HepG2 (cell line): ENCODE data around the gene PPOX. TPM values are rescaled to one million over a fixed set of nuclear protein-coding genes. Genes with fewer than 3 reads are reported as not detected.

Experiments
- ATF6 ChIP-seq: sonication (generic); formaldehyde crosslinking; conservative IDR thresholded peaks from 2 replicates; pipeline ENCODE4 v1.4.0; 2020; ENCODE audit warnings: missing genetic modification reagents
- GATA4 ChIP-seq: sonication (generic); IDR thresholded peaks from 2 replicates; pipeline ENCODE4 v1.6.1; 2016; ENCODE audit warnings: antibody characterized with exemption, low read depth, borderline replicate concordance
- HNRNPUL1 ChIP-seq: fragments of 200-400 bp; formaldehyde crosslinking; IDR thresholded peaks from 2 replicates; pipeline ENCODE4 v1.6.1; 2017; ENCODE audit warnings: low read depth, mild to moderate bottlenecking, low read length, moderate library complexity
- JUND ChIP-seq: sonication (generic); formaldehyde crosslinking; IDR thresholded peaks from 2 replicates; pipeline ENCODE4 v1.8.0; 2022; ENCODE audit warnings: mild to moderate bottlenecking, missing genetic modification reagents
- MAFK ChIP-seq, 2 experiments: IDR thresholded peaks in 1 of 2; conservative IDR thresholded peaks in 1 of 2; 2 replicates each; pipeline ENCODE4 v1.6.1; 2011; ENCODE audit warnings: improper control_type of control experiment in 2 of 2, low read length in 2 of 2
- MEIS2 ChIP-seq: sonication (generic); formaldehyde crosslinking; IDR thresholded peaks from 2 replicates; pipeline ENCODE4 v1.9.0; 2021; ENCODE audit warnings: mild to moderate bottlenecking, missing genetic modification reagents
- NFYC ChIP-seq: IDR thresholded peaks from 2 replicates; pipeline ENCODE4 v1.6.1; 2016; ENCODE audit warnings: missing genetic modification reagents, missing compliant biosample characterization
- NR1H2 ChIP-seq: sonication (generic); formaldehyde crosslinking; IDR thresholded peaks from 2 replicates; pipeline ENCODE4 v1.8.1; 2022; ENCODE audit warnings: low read depth, missing genetic modification reagents, borderline replicate concordance
- SATB2 ChIP-seq: sonication (generic); formaldehyde crosslinking; IDR thresholded peaks from 2 replicates; pipeline ENCODE4 v1.5.0; 2020; ENCODE audit warnings: missing genetic modification reagents
- TEF ChIP-seq: sonication (generic); formaldehyde crosslinking; IDR thresholded peaks from 2 replicates; pipeline ENCODE4 v1.5.0; 2020; ENCODE audit warnings: missing genetic modification reagents
- TFE3 ChIP-seq: IDR thresholded peaks from 2 replicates; pipeline ENCODE4 v1.6.1; 2016
- THAP7 ChIP-seq: sonication (generic); formaldehyde crosslinking; IDR thresholded peaks from 2 replicates; pipeline ENCODE4 v1.8.1; 2023; ENCODE audit warnings: mild to moderate bottlenecking, missing genetic modification reagents
- ZEB1 ChIP-seq: IDR thresholded peaks from 2 replicates; pipeline ENCODE4 v1.6.1; 2012; ENCODE audit warnings: mild to moderate bottlenecking, low read depth, inconsistent platforms; ENCODE audit not compliant: insufficient replicate concordance
- ZNF136 ChIP-seq: sonication (generic); formaldehyde crosslinking; IDR thresholded peaks from 2 replicates; pipeline ENCODE4 v1.8.1; 2022; ENCODE audit warnings: low read depth, mild to moderate bottlenecking, moderate library complexity, missing genetic modification reagents
- ZNF143 ChIP-seq: sonication (generic); formaldehyde crosslinking; IDR thresholded peaks from 2 replicates; pipeline ENCODE4 v1.4.0; 2020; ENCODE audit warnings: missing genetic modification reagents
- ZNF224 ChIP-seq: sonication (generic); formaldehyde crosslinking; IDR thresholded peaks from 2 replicates; pipeline ENCODE4 v1.5.0; 2020; ENCODE audit warnings: mild to moderate bottlenecking, missing genetic modification reagents
- ZNF512 ChIP-seq: sonication (generic); formaldehyde crosslinking; IDR thresholded peaks from 2 replicates; pipeline ENCODE4 v1.4.0; 2020; ENCODE audit warnings: mild to moderate bottlenecking, missing genetic modification reagents
- ZNF574 ChIP-seq: sonication (generic); formaldehyde crosslinking; IDR thresholded peaks from 2 replicates; pipeline ENCODE4 v1.4.0; 2020; ENCODE audit warnings: missing genetic modification reagents
- ZNF672 ChIP-seq: sonication (generic); formaldehyde crosslinking; IDR thresholded peaks from 2 replicates; pipeline ENCODE4 v1.8.1; 2022; ENCODE audit warnings: missing genetic modification reagents
- polyA plus RNA-seq, 8 experiments: library from polyadenylated mRNA; depleted of rRNA in 3 of 8; stranded (reverse) in 7 of 8; unstranded in 1 of 8; fragments of >200 nt; fragmentation: Illumina TruSeq in 4 of 8; extraction: Trizol in 4 of 8; gene quantifications; 2 replicates each; pipeline versions ENCODE4 v1.2.1 to v1.2.3, GENCODE V29; 2011 to 2016; ENCODE audit warnings: low read depth in 4 of 8, missing spikeins in 1 of 8, mixed read lengths in 1 of 8; ENCODE audit not compliant: insufficient read depth in 1 of 8
- total RNA-seq, 5 experiments: library from RNA; depleted of rRNA; stranded (reverse); fragments of >200 nt; fragmentation: Illumina TruSeq; extraction: Trizol; gene quantifications; 2 replicates each; pipeline ENCODE4 v1.2.3, GENCODE V29; 2016; ENCODE audit warnings: low read depth in 1 of 5

PPOX gene
- total and polyA plus RNA-seq, 2 of the 13 experiments (the other 11 are each of a cell fraction or from before 2014, with no cell fraction given): 15.5 to 27.7 TPM

- TF ChIP-seq TEF (CRISPR knock-in tag) (no peak), HNRNPUL1 (no peak), ATF6 (CRISPR knock-in tag) (no peak), ZNF143 (CRISPR knock-in tag) (0 out of 2 replicates have a peak, but pooled peaks have one; percentile 33), ZEB1 (no peak), NFYC (peak; percentile 95), MEIS2 (CRISPR knock-in tag) (no peak; the same call in 1 of the 2 replicates), NR1H2 (CRISPR knock-in tag) (no peak), SATB2 (CRISPR knock-in tag) (0 out of 2 replicates have a peak, but pooled peaks have one; percentile 41), JUND (CRISPR knock-in tag) (no peak), ZNF574 (CRISPR knock-in tag) (peak; percentile 82), TFE3 (no peak), ZNF224 (CRISPR knock-in tag) (no peak), GATA4 (no peak), ZNF672 (no peak), THAP7 (CRISPR knock-in tag) (0 out of 2 replicates have a peak, but pooled peaks have one; percentile 11), MAFK (conservative IDR thresholded peaks at IDR 0.05 in 1 of 2, IDR thresholded peaks at IDR 0.05 in 1 of 2; ENCODE audit: low read length in 2 of 2) (no peak), ZNF136 (CRISPR knock-in tag) (no peak), ZNF512 (CRISPR knock-in tag) (no peak)
These were observed at the start of gene PPOX (continued) for GRCh38 chr1:161165742-161166668.
